H9 (cell line): ENCODE results near the gene CDK14. TPM values are rescaled to one million over a fixed set of nuclear protein-coding genes. Genes with fewer than 3 reads are reported as not detected.

Experiments used
- DNase-seq: peaks from one replicate; pipeline ENCODE4 v3.0.0-alpha.2; 2017
- H2AFZ ChIP-seq: one replicate; pipeline ENCODE4 v1.6.1; 2013; ENCODE audit warnings: mild to moderate bottlenecking, low read length, control low read depth, moderate library complexity
- H2AK5ac ChIP-seq: 2 replicates; pipeline ENCODE4 v1.6.1; 2013; ENCODE audit warnings: low read length, control low read depth, mixed read lengths; ENCODE audit not compliant: insufficient read length
- H2BK120ac ChIP-seq: one replicate; pipeline ENCODE4 v1.6.1; 2013; ENCODE audit warnings: low read depth, mild to moderate bottlenecking, low read length, control low read depth, inconsistent platforms; ENCODE audit not compliant: poor library complexity, severe bottlenecking
- H2BK12ac ChIP-seq: 2 replicates; pipeline ENCODE4 v1.6.1; 2013; ENCODE audit warnings: low read length, control low read depth, mixed read lengths, low read depth; ENCODE audit not compliant: insufficient read length
- H2BK15ac ChIP-seq: 2 replicates; pipeline ENCODE4 v1.6.1; 2013; ENCODE audit warnings: low read depth, low read length, control low read depth
- H2BK20ac ChIP-seq: one replicate; pipeline ENCODE4 v1.6.1; 2013; ENCODE audit warnings: low read depth, mild to moderate bottlenecking, low read length, control low read depth, inconsistent platforms; ENCODE audit not compliant: poor library complexity, severe bottlenecking
- H2BK5ac ChIP-seq: 2 replicates; pipeline ENCODE4 v1.6.1; 2013; ENCODE audit warnings: low read length, control low read depth, mixed read lengths; ENCODE audit not compliant: insufficient read length
- H3K14ac ChIP-seq: 2 replicates; pipeline ENCODE4 v1.6.1; 2013; ENCODE audit warnings: low read length, control low read depth; ENCODE audit not compliant: insufficient read depth
- H3K18ac ChIP-seq: 2 replicates; pipeline ENCODE4 v1.6.1; 2013; ENCODE audit warnings: low read depth, mild to moderate bottlenecking, mixed read lengths, low read length, control low read depth; ENCODE audit not compliant: insufficient read length
- H3K23ac ChIP-seq: 2 replicates; pipeline ENCODE4 v1.6.1; 2013; ENCODE audit warnings: low read length, control low read depth, mixed read lengths, low read depth; ENCODE audit not compliant: insufficient read length
- H3K23me2 ChIP-seq: 2 replicates; pipeline ENCODE4 v1.6.1; 2013; ENCODE audit warnings: low read depth, mild to moderate bottlenecking, mixed read lengths, low read length, control low read depth; ENCODE audit not compliant: insufficient read length, poor library complexity, severe bottlenecking
- H3K27ac ChIP-seq: 2 replicates; pipeline ENCODE4 v1.5.1; 2013; ENCODE audit warnings: low read length, control low read depth, mixed read lengths, low read depth; ENCODE audit not compliant: insufficient read length
- H3K27me3 ChIP-seq: 2 replicates; pipeline ENCODE4 v1.6.1; 2013; ENCODE audit warnings: low read length, control low read depth, inconsistent platforms; ENCODE audit not compliant: insufficient read depth
- H3K4ac ChIP-seq: 2 replicates; pipeline ENCODE4 v1.6.1; 2013; ENCODE audit warnings: low read depth, mild to moderate bottlenecking, control low read depth, inconsistent platforms, low read length, moderate library complexity
- H3K4me1 ChIP-seq: 2 replicates; pipeline ENCODE4 v1.6.1; 2013; ENCODE audit warnings: low read length, control low read depth, inconsistent platforms; ENCODE audit not compliant: insufficient read depth
- H3K4me2 ChIP-seq: 2 replicates; pipeline ENCODE4 v1.6.1; 2013; ENCODE audit warnings: low read length, control low read depth, mixed read lengths; ENCODE audit not compliant: insufficient read length, insufficient read depth
- H3K56ac ChIP-seq: 2 replicates; pipeline ENCODE4 v1.6.1; 2013; ENCODE audit warnings: low read depth, mild to moderate bottlenecking, mixed read lengths, low read length, control low read depth; ENCODE audit not compliant: insufficient read length
- H3K79me1 ChIP-seq: 2 replicates; pipeline ENCODE4 v1.6.1; 2013; ENCODE audit warnings: low read depth, mild to moderate bottlenecking, moderate library complexity, low read length, control low read depth, inconsistent platforms; ENCODE audit not compliant: insufficient read depth, poor library complexity, severe bottlenecking
- H3K79me2 ChIP-seq: 2 replicates; pipeline ENCODE4 v1.6.1; 2013; ENCODE audit warnings: low read length, control low read depth, inconsistent platforms; ENCODE audit not compliant: insufficient read depth
- H3K9ac ChIP-seq: 2 replicates; pipeline ENCODE4 v1.6.1; 2013; ENCODE audit warnings: low read length, control low read depth, mixed read lengths; ENCODE audit not compliant: insufficient read length; ENCODE audit errors: extremely low read depth
- H3K9me3 ChIP-seq: one replicate; pipeline ENCODE4 v1.6.1; 2013; ENCODE audit warnings: low read depth, low read length, inconsistent platforms; ENCODE audit not compliant: control insufficient read depth
- H3T11ph ChIP-seq: one replicate; pipeline ENCODE4 v1.6.1; 2013; ENCODE audit warnings: mild to moderate bottlenecking, low read length, control low read depth, inconsistent platforms
- H4K20me1 ChIP-seq: one replicate; pipeline ENCODE4 v1.6.1; 2013; ENCODE audit not compliant: control insufficient read depth, insufficient read length, insufficient read depth
- H4K5ac ChIP-seq: 2 replicates; pipeline ENCODE4 v1.6.1; 2013; ENCODE audit warnings: low read depth, mild to moderate bottlenecking, mixed read lengths, low read length, control low read depth; ENCODE audit not compliant: insufficient read length
- H4K8ac ChIP-seq: replicated peaks from 2 replicates; pipeline ENCODE4 v1.6.1; 2013; ENCODE audit warnings: low read length, control low read depth, mixed read lengths, low read depth; ENCODE audit not compliant: insufficient read length
- H4K91ac ChIP-seq: 2 replicates; pipeline ENCODE4 v1.6.1; 2013; ENCODE audit warnings: low read depth, mild to moderate bottlenecking, moderate library complexity, mixed read lengths, low read length, control low read depth; ENCODE audit not compliant: insufficient read length
- H3K27ac Mint-ChIP-seq, 3 experiments: 2 replicates in 2 of 3; 3 replicates in 1 of 3; pipeline ENCODE4 v1.8.0; 2020 to 2021; ENCODE audit warnings: mixed read lengths in 3 of 3, mild to moderate bottlenecking in 1 of 3, moderate library complexity in 1 of 3
- H3K27me3 Mint-ChIP-seq: 2 replicates; pipeline ENCODE4 v1.8.0; 2021; ENCODE audit warnings: low read depth, mild to moderate bottlenecking, moderate library complexity, mixed read lengths
- H3K36me3 Mint-ChIP-seq, 3 experiments: 2 replicates in 2 of 3; 3 replicates in 1 of 3; pipeline ENCODE4 v1.8.0; 2020 to 2021; ENCODE audit warnings: low read depth in 3 of 3, mixed read lengths in 3 of 3; ENCODE audit not compliant: insufficient read depth in 1 of 3
- H3K4me1 Mint-ChIP-seq, 2 experiments: 2 replicates each; pipeline ENCODE4 v1.8.0; 2020; ENCODE audit warnings: mixed read lengths in 2 of 2
- H3K4me3 Mint-ChIP-seq, 2 experiments: 2 replicates in 1 of 2; 3 replicates in 1 of 2; pipeline ENCODE4 v1.8.0; 2020 to 2021; ENCODE audit warnings: mild to moderate bottlenecking in 2 of 2, mixed read lengths in 2 of 2, moderate library complexity in 1 of 2
- H3K9me3 Mint-ChIP-seq, 2 experiments: 2 replicates in 1 of 2; 3 replicates in 1 of 2; pipeline ENCODE4 v1.8.0; 2020; ENCODE audit warnings: mild to moderate bottlenecking in 2 of 2, mixed read lengths in 2 of 2, moderate library complexity in 1 of 2
- CTCF ChIP-seq: fragments of 200-600 bp; sonication (generic); conservative IDR thresholded peaks from 3 replicates; pipeline ENCODE4 v1.8.0; 2021; ENCODE audit warnings: antibody characterized with exemption, mild to moderate bottlenecking
- WGBS: extraction: QIAGEN DNeasy Blood & Tissue Kit; methylation state at CpG from one replicate; pipeline ENCODE4 v1.1.7; 2013; ENCODE audit warnings: missing lambda C conversion rate, low lambda C conversion rate, mixed read lengths; ENCODE audit not compliant: insufficient read length; ENCODE audit errors: extremely low coverage; 5-methylcytosine and 5-hydroxymethylcytosine counted together
- total RNA-seq: library from RNA; stranded (reverse); gene quantifications from 2 replicates; pipeline ENCODE4 v1.2.1, GENCODE V29; 2021

CDK14 gene
- total RNA-seq, 1 experiment from 2014 or later = 23.9 TPM

GRCh38 chr7:90726120-90726519 lies 130.0 kb downstream of the CDK14 start:
- Histone ChIP-seq H2BK20ac (no peak overlapping the region), H4K5ac (no peak overlapping the region), H2BK5ac (no peak overlapping the region), H3K56ac (no peak overlapping the region), H3K9me3 (no peaks in the 10 kb centered on the region), H3K23me2 (no peaks in the 10 kb centered on the region), H3K27ac (no peak overlapping the region), H3K27me3 (no peaks in the 10 kb centered on the region), H3K79me1 (peaks cover 3% of the 10 kb centered on the region), H2AK5ac (no peak overlapping the region), H3K4ac (no peak overlapping the region), H3K79me2 (0 out of 2 replicates have a peak, but pooled peaks cover 2% of the 10 kb centered on the region), H2AFZ (no peak overlapping the region), H2BK12ac (no peak overlapping the region), H2BK15ac (no peak overlapping the region), H3K4me2 (no peak overlapping the region), H3K23ac (no peak overlapping the region), H4K8ac (no peak overlapping the region), H3K4me1 (peaks cover 2% of the 10 kb centered on the region; the same call in 1 of the 2 replicates), H3K14ac (no peak overlapping the region), H3K9ac (no peak overlapping the region), H4K20me1 (no peaks in the 10 kb centered on the region), H3T11ph (no peak overlapping the region), H2BK120ac (no peak overlapping the region), H4K91ac (no peak overlapping the region), H3K18ac (no peak overlapping the region)
- H3K36me3 Mint-ChIP-seq = peaks cover 12 to 13% (median 12%) of the 10 kb centered on the region in 3 experiments
- no peak overlapping the region for H3K4me3 Mint-ChIP-seq
- peaks cover 18 to 30% of the 10 kb centered on the region in 2 experiments for H3K4me1 Mint-ChIP-seq
- peak overlapping the region in 1 of 3 experiments; percentile 4; a peak in 1 of 7 replicates for H3K27ac Mint-ChIP-seq
- no peak for DNase-seq
- H3K9me3 Mint-ChIP-seq = peaks cover 9 to 12% of the 10 kb centered on the region in 2 experiments
- H3K27me3 Mint-ChIP-seq = no peaks in the 10 kb centered on the region
- WGBS = no CpG with 5 or more reads among the region's 2 CpGs
- no peak for TF ChIP-seq CTCF
